HepG2 (cell line): ENCODE data around the gene METTL6. TPM values are rescaled to one million over a fixed set of nuclear protein-coding genes. Genes with fewer than 3 reads are reported as not detected.

ENCODE experiments used
- ATAC-seq: fragments of 200-7000 bp; cut with Tn5 transposase; 3 replicates; pipeline ENCODE4 v1.9.1; 2020; ENCODE audit warnings: mild to moderate bottlenecking, moderate library complexity
- BruUV-seq: library from RNA; stranded (reverse); fragments of 400-500 nt; replicated peaks from 2 replicates; lab custom pipeline; 2021; lab: Mats Ljungman, UMichigan
- CTCF ChIA-PET: fragments of 300-600 bp; formaldehyde crosslinking; extraction: SDS; loops from one replicate; lab custom pipeline; 2021; ENCODE audit warnings: low total read pairs, inconsistent platforms, low intra/inter-chr PET ratio; lab: Yijun Ruan, JAX
- POLR2A ChIA-PET: fragments of 350-600 bp; sonication (Branson Sonifier 250); formaldehyde crosslinking; loops from one replicate; lab custom pipeline; 2020; ENCODE audit warnings: antibody characterized with exemption, inconsistent platforms; lab: Yijun Ruan, JAX
- DNase-seq: peaks from one replicate; pipeline ENCODE4 v3.0.0-alpha.2; 2015; ENCODE audit warnings: low spot score
- FAIRE-seq: peaks from 3 replicates; lab custom pipeline; 2011; peaks lifted over from hg19 to GRCh38; lab: Jason Lieb, UNC
- H2AFZ ChIP-seq: one replicate; pipeline ENCODE4 v1.6.1; 2011; ENCODE audit warnings: low read length, inconsistent platforms
- H3K27ac ChIP-seq: fragments of 300-600 bp; 3 replicates; pipeline ENCODE4 v1.8.0; 2011; ENCODE audit warnings: mixed run types, mild to moderate bottlenecking, mixed read lengths, low read length, inconsistent platforms; ENCODE audit not compliant: insufficient read depth; ENCODE audit errors: extremely low read length
- H3K27me3 ChIP-seq, 2 experiments: fragments of 200-600 bp in 1 of 2; 2 replicates in 1 of 2; 3 replicates in 1 of 2; pipeline versions ENCODE4 v1.6.0 to v1.8.0; 2011; ENCODE audit warnings: low read length in 2 of 2, mild to moderate bottlenecking in 2 of 2, moderate library complexity in 2 of 2, inconsistent platforms in 1 of 2; ENCODE audit not compliant: insufficient read depth in 2 of 2, control insufficient read depth in 1 of 2
- H3K36me3 ChIP-seq, 2 experiments: fragments of 200-600 bp in 1 of 2; replicated peaks in 1 of 2; 2 replicates in 1 of 2; 3 replicates in 1 of 2; pipeline versions ENCODE4 v1.5.1 to v1.8.0; 2011; ENCODE audit warnings: low read length in 2 of 2, inconsistent platforms in 1 of 2; ENCODE audit not compliant: insufficient read depth in 2 of 2, control insufficient read depth in 1 of 2
- H3K4me1 ChIP-seq: 2 replicates; pipeline ENCODE4 v1.5.1; 2012; ENCODE audit warnings: low read length, inconsistent platforms; ENCODE audit not compliant: insufficient read depth
- H3K4me2 ChIP-seq: 2 replicates; pipeline ENCODE4 v1.6.0; 2011; ENCODE audit warnings: low read depth, low read length, inconsistent platforms
- H3K4me3 ChIP-seq, 3 experiments: fragments of 200-600 bp in 1 of 3; sonication (generic), shearing (Covaris generic) in 1 of 3; replicated peaks in 1 of 3; 2 replicates each; pipeline ENCODE4 v1.5.1; 2011 to 2016; ENCODE audit warnings: low read length in 3 of 3, inconsistent platforms in 2 of 3, low read depth in 2 of 3, mild to moderate bottlenecking in 2 of 3, control low read depth in 1 of 3, mixed read lengths in 1 of 3; ENCODE audit not compliant: insufficient read depth in 1 of 3
- H3K79me2 ChIP-seq: one replicate; pipeline ENCODE4 v1.6.1; 2011; ENCODE audit warnings: low read length, inconsistent platforms; ENCODE audit not compliant: insufficient read depth
- H3K9ac ChIP-seq: 2 replicates; pipeline ENCODE4 v1.6.0; 2011; ENCODE audit warnings: mild to moderate bottlenecking, low read depth, low read length, inconsistent platforms; ENCODE audit not compliant: insufficient read depth
- H3K9me3 ChIP-seq: 2 replicates; pipeline ENCODE4 v1.5.1; 2012; ENCODE audit warnings: mild to moderate bottlenecking, low read length
- H4K20me1 ChIP-seq: 2 replicates; pipeline ENCODE4 v1.6.0; 2011; ENCODE audit warnings: inconsistent platforms, mild to moderate bottlenecking, low read length, moderate library complexity; ENCODE audit not compliant: insufficient read depth
- CEBPB ChIP-seq: IDR thresholded peaks from 2 replicates; pipeline ENCODE4 v1.6.1; 2011; ENCODE audit warnings: low read depth, low read length, improper control_type of control experiment, borderline replicate concordance
- KDM2A ChIP-seq: sonication (generic); formaldehyde crosslinking; IDR thresholded peaks from 2 replicates; pipeline ENCODE4 v1.4.0; 2020; ENCODE audit warnings: low read depth, missing genetic modification reagents, borderline replicate concordance
- KLF13 ChIP-seq: sonication (generic); formaldehyde crosslinking; IDR thresholded peaks from 2 replicates; pipeline ENCODE4 v1.4.0; 2020; ENCODE audit warnings: mild to moderate bottlenecking, missing genetic modification reagents
- NFIB ChIP-seq: sonication (generic); formaldehyde crosslinking; IDR thresholded peaks from 2 replicates; pipeline ENCODE4 v1.9.0; 2021; ENCODE audit warnings: missing genetic modification reagents, mild to moderate bottlenecking, borderline replicate concordance
- NR2C2 ChIP-seq: sonication (generic); formaldehyde crosslinking; IDR thresholded peaks from 2 replicates; pipeline ENCODE4 v1.4.0; 2020; ENCODE audit warnings: missing genetic modification reagents, mild to moderate bottlenecking, moderate library complexity, borderline replicate concordance
- SIN3A ChIP-seq: IDR thresholded peaks from 2 replicates; pipeline ENCODE4 v1.6.1; 2011; ENCODE audit warnings: low read depth, mild to moderate bottlenecking, control low read depth, low read length, borderline replicate concordance
- STAG1 ChIP-seq: sonication (generic); formaldehyde crosslinking; IDR thresholded peaks from 2 replicates; pipeline ENCODE4 v1.4.0; 2020; ENCODE audit warnings: missing genetic modification reagents
- ZNF207 ChIP-seq: fragments of 450-650 bp; IDR thresholded peaks from 2 replicates; pipeline ENCODE4 v1.6.1; 2016; ENCODE audit warnings: antibody characterized with exemption, borderline replicate concordance
- ZNF547 ChIP-seq: sonication (generic); formaldehyde crosslinking; IDR thresholded peaks from 2 replicates; pipeline ENCODE4 v1.5.1; 2020; ENCODE audit warnings: mild to moderate bottlenecking, missing genetic modification reagents
- ZNF672 ChIP-seq: sonication (generic); formaldehyde crosslinking; IDR thresholded peaks from 2 replicates; pipeline ENCODE4 v1.8.1; 2022; ENCODE audit warnings: missing genetic modification reagents
- WGBS: methylation state at CpG from one replicate; pipeline ENCODE4 v1.1.6; 2017; ENCODE audit warnings: low lambda C conversion rate; 5-methylcytosine and 5-hydroxymethylcytosine counted together
- in situ Hi-C: cut with HindIII; loops from 2 replicates; pipeline ENCODE4 v1.10.0; 2017; ENCODE audit warnings: low pct_unique_long_range_greater_than_20kb; ENCODE audit not compliant: extremely low pct_ligation_motif_present
- intact Hi-C: fragments of 100-400 bp; cut with micrococcal nuclease; formaldehyde crosslinking; loops from one replicate; pipeline ENCODE4 v1.10.0; 2022; ENCODE audit not compliant: unreplicated experiment
- polyA plus RNA-seq, 8 experiments: library from polyadenylated mRNA; depleted of rRNA in 3 of 8; stranded (reverse) in 7 of 8; unstranded in 1 of 8; fragments of >200 nt; fragmentation: Illumina TruSeq in 4 of 8; extraction: Trizol in 4 of 8; gene quantifications; 2 replicates each; pipeline versions ENCODE4 v1.2.1 to v1.2.3, GENCODE V29; 2011 to 2016; ENCODE audit warnings: low read depth in 4 of 8, missing spikeins in 1 of 8, mixed read lengths in 1 of 8; ENCODE audit not compliant: insufficient read depth in 1 of 8
- total RNA-seq, 5 experiments: library from RNA; depleted of rRNA; stranded (reverse); fragments of >200 nt; fragmentation: Illumina TruSeq; extraction: Trizol; gene quantifications; 2 replicates each; pipeline ENCODE4 v1.2.3, GENCODE V29; 2016; ENCODE audit warnings: low read depth in 1 of 5
- TF ChIP-seq, protein P1 (sequence below): sonication (generic); formaldehyde crosslinking; IDR thresholded peaks from 2 replicates; pipeline ENCODE4 v1.4.0; 2020; ENCODE audit warnings: missing genetic modification reagents
- TF ChIP-seq, protein P2 (sequence below): sonication (generic); formaldehyde crosslinking; IDR thresholded peaks from 2 replicates; pipeline ENCODE4 v1.4.0; 2020; ENCODE audit warnings: missing genetic modification reagents, borderline replicate concordance
- TF ChIP-seq, protein P3 (sequence below): sonication (generic); formaldehyde crosslinking; conservative IDR thresholded peaks from 2 replicates; pipeline ENCODE4 v1.4.0; 2020; ENCODE audit warnings: missing genetic modification reagents

Gene METTL6
- total and polyA plus RNA-seq, 2 of the 13 experiments (the other 11 are each of a cell fraction or from before 2014, with no cell fraction given): 17.2 to 29.4 TPM

DNA sequence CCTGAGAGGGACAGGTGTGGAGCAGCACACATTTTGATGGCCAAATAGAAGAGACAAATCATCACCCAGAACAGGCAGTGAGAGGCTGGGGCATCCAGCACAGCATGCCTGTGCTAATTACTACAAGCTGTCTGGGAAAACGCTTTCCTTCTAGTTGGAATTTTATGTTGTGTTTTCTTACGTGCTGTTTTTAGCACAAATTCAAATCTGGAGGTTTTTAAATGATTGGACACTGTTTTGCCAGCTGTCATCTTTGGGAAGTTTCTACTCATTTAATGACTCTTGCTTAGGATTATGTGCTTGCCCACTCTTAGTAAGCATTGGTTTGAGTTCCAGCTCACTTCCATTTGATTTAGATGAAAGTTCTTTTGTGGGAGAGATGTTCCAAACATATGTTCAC, 43.5 kb upstream of the METTL6 start:
- WGBS: 29% methylated on average over 2 of the region's 2 CpGs
- ATAC-seq (no peak), DNase-seq (no peak), FAIRE-seq (no peak)
- no peaks in the 10 kb centered on the region for H3K79me2 ChIP-seq
- no peaks in the 10 kb centered on the region; a peak in 1 of 5 replicates for H3K27me3 ChIP-seq
- no peaks in the 10 kb centered on the region for H3K9me3 ChIP-seq
- in situ Hi-C loops: no loop called here
- ChIA-PET POLR2A (no interaction called here), CTCF (interaction anchor here (1.7 kb wide), 1 partner anchor 268 kb away, joined by 8 read pairs; no protein-coding TSS in a partner anchor)
- H2AFZ ChIP-seq: no peak overlapping the region
- no peaks in the 10 kb centered on the region for H3K4me1 ChIP-seq
- no peaks in the 10 kb centered on the region for H3K36me3 ChIP-seq
- intact Hi-C loops: loop anchor here (1.0 kb wide), 1 partner anchor 203 kb away; no protein-coding TSS in a partner anchor
- no peak for TF ChIP-seq ZNF547 (CRISPR knock-in tag)
- TF ChIP-seq, protein P1, sequence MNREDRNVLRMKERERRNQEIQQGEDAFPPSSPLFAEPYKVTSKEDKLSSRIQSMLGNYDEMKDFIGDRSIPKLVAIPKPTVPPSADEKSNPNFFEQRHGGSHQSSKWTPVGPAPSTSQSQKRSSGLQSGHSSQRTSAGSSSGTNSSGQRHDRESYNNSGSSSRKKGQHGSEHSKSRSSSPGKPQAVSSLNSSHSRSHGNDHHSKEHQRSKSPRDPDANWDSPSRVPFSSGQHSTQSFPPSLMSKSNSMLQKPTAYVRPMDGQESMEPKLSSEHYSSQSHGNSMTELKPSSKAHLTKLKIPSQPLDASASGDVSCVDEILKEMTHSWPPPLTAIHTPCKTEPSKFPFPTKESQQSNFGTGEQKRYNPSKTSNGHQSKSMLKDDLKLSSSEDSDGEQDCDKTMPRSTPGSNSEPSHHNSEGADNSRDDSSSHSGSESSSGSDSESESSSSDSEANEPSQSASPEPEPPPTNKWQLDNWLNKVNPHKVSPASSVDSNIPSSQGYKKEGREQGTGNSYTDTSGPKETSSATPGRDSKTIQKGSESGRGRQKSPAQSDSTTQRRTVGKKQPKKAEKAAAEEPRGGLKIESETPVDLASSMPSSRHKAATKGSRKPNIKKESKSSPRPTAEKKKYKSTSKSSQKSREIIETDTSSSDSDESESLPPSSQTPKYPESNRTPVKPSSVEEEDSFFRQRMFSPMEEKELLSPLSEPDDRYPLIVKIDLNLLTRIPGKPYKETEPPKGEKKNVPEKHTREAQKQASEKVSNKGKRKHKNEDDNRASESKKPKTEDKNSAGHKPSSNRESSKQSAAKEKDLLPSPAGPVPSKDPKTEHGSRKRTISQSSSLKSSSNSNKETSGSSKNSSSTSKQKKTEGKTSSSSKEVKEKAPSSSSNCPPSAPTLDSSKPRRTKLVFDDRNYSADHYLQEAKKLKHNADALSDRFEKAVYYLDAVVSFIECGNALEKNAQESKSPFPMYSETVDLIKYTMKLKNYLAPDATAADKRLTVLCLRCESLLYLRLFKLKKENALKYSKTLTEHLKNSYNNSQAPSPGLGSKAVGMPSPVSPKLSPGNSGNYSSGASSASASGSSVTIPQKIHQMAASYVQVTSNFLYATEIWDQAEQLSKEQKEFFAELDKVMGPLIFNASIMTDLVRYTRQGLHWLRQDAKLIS: no peak
- no peak for TF ChIP-seq KDM2A (CRISPR knock-in tag)
- TF ChIP-seq CEBPB: no peak
- TF ChIP-seq ZNF672 (CRISPR knock-in tag): no peak
- no peak for TF ChIP-seq SIN3A
- no peak for TF ChIP-seq KLF13 (CRISPR knock-in tag)
- TF ChIP-seq, protein P2, sequence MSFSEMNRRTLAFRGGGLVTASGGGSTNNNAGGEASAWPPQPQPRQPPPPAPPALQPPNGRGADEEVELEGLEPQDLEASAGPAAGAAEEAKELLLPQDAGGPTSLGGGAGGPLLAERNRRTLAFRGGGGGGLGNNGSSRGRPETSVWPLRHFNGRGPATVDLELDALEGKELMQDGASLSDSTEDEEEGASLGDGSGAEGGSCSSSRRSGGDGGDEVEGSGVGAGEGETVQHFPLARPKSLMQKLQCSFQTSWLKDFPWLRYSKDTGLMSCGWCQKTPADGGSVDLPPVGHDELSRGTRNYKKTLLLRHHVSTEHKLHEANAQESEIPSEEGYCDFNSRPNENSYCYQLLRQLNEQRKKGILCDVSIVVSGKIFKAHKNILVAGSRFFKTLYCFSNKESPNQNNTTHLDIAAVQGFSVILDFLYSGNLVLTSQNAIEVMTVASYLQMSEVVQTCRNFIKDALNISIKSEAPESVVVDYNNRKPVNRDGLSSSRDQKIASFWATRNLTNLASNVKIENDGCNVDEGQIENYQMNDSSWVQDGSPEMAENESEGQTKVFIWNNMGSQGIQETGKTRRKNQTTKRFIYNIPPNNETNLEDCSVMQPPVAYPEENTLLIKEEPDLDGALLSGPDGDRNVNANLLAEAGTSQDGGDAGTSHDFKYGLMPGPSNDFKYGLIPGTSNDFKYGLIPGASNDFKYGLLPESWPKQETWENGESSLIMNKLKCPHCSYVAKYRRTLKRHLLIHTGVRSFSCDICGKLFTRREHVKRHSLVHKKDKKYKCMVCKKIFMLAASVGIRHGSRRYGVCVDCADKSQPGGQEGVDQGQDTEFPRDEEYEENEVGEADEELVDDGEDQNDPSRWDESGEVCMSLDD (CRISPR knock-in tag): no peak
- TF ChIP-seq, protein P3, sequence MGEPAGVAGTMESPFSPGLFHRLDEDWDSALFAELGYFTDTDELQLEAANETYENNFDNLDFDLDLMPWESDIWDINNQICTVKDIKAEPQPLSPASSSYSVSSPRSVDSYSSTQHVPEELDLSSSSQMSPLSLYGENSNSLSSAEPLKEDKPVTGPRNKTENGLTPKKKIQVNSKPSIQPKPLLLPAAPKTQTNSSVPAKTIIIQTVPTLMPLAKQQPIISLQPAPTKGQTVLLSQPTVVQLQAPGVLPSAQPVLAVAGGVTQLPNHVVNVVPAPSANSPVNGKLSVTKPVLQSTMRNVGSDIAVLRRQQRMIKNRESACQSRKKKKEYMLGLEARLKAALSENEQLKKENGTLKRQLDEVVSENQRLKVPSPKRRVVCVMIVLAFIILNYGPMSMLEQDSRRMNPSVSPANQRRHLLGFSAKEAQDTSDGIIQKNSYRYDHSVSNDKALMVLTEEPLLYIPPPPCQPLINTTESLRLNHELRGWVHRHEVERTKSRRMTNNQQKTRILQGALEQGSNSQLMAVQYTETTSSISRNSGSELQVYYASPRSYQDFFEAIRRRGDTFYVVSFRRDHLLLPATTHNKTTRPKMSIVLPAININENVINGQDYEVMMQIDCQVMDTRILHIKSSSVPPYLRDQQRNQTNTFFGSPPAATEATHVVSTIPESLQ (CRISPR knock-in tag): no peak
- TF ChIP-seq NR2C2 (CRISPR knock-in tag): no peak
- TF ChIP-seq NFIB: no peak
- TF ChIP-seq STAG1 (CRISPR knock-in tag): no peak
- no peak for TF ChIP-seq ZNF207
- BruUV-seq: no TSS peak
- no peaks in the 10 kb centered on the region for H4K20me1 ChIP-seq
- H3K4me3 ChIP-seq: no peak overlapping the region
- H3K27ac ChIP-seq: no peak overlapping the region
- no peak overlapping the region for H3K9ac ChIP-seq
- H3K4me2 ChIP-seq: no peak overlapping the region
